Measurements from ENCODE around the gene CYB5D1. TPM values are rescaled to one million over a fixed set of nuclear protein-coding genes. Genes with fewer than 3 reads are reported as not detected.

CYB5D1 gene
- total RNA-seq, 4 donors from 2014 or later: 3.8 to 9.3 (median 7.5) TPM

GRCh38 chr17:7845359-7846062 is 12.3 kb upstream of the CYB5D1 start:
- H3K36me3 ChIP-seq: peaks cover 41 to 58% (median 44%) of the 10 kb centered on the region in 3 donors

GRCh38 chr17:7846063-7846735 is 11.6 kb upstream of the CYB5D1 start:
- TF ChIP-seq, protein P1, sequence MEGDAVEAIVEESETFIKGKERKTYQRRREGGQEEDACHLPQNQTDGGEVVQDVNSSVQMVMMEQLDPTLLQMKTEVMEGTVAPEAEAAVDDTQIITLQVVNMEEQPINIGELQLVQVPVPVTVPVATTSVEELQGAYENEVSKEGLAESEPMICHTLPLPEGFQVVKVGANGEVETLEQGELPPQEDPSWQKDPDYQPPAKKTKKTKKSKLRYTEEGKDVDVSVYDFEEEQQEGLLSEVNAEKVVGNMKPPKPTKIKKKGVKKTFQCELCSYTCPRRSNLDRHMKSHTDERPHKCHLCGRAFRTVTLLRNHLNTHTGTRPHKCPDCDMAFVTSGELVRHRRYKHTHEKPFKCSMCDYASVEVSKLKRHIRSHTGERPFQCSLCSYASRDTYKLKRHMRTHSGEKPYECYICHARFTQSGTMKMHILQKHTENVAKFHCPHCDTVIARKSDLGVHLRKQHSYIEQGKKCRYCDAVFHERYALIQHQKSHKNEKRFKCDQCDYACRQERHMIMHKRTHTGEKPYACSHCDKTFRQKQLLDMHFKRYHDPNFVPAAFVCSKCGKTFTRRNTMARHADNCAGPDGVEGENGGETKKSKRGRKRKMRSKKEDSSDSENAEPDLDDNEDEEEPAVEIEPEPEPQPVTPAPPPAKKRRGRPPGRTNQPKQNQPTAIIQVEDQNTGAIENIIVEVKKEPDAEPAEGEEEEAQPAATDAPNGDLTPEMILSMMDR (IDR thresholded peaks at IDR 0.05): no peak
- no peak for TF ChIP-seq POLR2A (IDR thresholded peaks at IDR 0.05)
- Histone ChIP-seq H3K36me3 (peaks cover 44 to 60% (median 46%) of the 10 kb centered on the region in 3 donors), H3K9me3 (no peaks in the 10 kb centered on the region), H3K27ac (peak overlapping the region in 1 of 4 donors; percentile 97), H3K4me1 (peaks cover 14 to 52% (median 21%) of the 10 kb centered on the region in 3 donors), H3K27me3 (no peaks in the 10 kb centered on the region), H3K4me3 (no peak overlapping the region)
- intact Hi-C loops (cut with DNase I): no loop called here
- no peak for DNase-seq
- WGBS, 2 donors: 73 to 93% methylated on average over 3 to 12 of the region's 22 CpGs

More at GRCh38 chr17:7845359-7846062, 12.3 kb upstream of the CYB5D1 start:
- TF ChIP-seq, protein P1 (IDR thresholded peaks at IDR 0.05): no peak
- TF ChIP-seq POLR2A (IDR thresholded peaks at IDR 0.05): no peak
- Histone ChIP-seq H3K4me1 (peaks cover 12 to 55% (median 24%) of the 10 kb centered on the region in 3 donors), H3K27me3 (no peaks in the 10 kb centered on the region), H3K4me3 (peak overlapping the region; percentile 67 to 81 (median 74)), H3K9me3 (no peaks in the 10 kb centered on the region), H3K27ac (peak overlapping the region; percentile 96 to 99 (median 97))
- intact Hi-C loops (cut with DNase I): no loop called here
- no peak for DNase-seq
- WGBS, 2 donors: 76 to 82% methylated on average over 4 to 7 of the region's 15 CpGs

GRCh38 chr17:7846765-7847661 is 10.8 kb upstream of the CYB5D1 start:
- no peaks in the 10 kb centered on the region for H3K27me3 ChIP-seq
- H3K4me3 ChIP-seq: no peak overlapping the region
- peaks cover 19 to 54% (median 22%) of the 10 kb centered on the region in 3 donors for H3K4me1 ChIP-seq
- intact Hi-C loops (cut with DNase I): no loop called here
- no peak overlapping the region for H3K27ac ChIP-seq
- H3K36me3 ChIP-seq: peaks cover 45 to 65% (median 48%) of the 10 kb centered on the region in 3 donors
- TF ChIP-seq POLR2A (IDR thresholded peaks at IDR 0.05): no peak
- TF ChIP-seq, protein P1 (IDR thresholded peaks at IDR 0.05): no peak
- DNase-seq: no peak
- WGBS, 2 donors: 90 to 93% methylated on average over 17 to 19 of the region's 34 CpGs
- H3K9me3 ChIP-seq: no peaks in the 10 kb centered on the region

DNA sequence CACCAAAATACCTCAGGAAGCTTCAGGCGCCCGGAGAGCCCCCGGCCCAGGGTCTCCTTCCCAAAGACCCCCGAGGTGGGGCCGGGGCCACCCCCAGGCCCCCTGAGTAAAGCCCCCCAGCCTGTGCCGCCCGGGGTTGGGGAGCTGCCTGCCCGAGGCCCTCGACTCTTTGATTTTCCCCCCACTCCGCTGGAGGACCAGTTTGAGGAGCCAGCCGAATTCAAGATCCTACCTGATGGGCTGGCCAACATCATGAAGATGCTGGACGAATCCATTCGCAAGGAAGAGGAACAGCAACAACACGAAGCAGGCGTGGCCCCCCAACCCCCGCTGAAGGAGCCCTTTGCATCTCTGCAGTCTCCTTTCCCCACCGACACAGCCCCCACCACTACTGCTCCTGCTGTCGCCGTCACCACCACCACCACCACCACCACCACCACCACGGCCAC is 9.6 kb upstream of the CYB5D1 start:
- no peaks in the 10 kb centered on the region for H3K9me3 ChIP-seq
- WGBS, 2 donors: 65 to 85% methylated on average over 4 to 5 of the region's 20 CpGs
- H3K27me3 ChIP-seq: no peaks in the 10 kb centered on the region
- H3K4me1 ChIP-seq: peaks cover 19 to 54% (median 25%) of the 10 kb centered on the region in 3 donors
- no peak for TF ChIP-seq POLR2A (IDR thresholded peaks at IDR 0.05)
- TF ChIP-seq, protein P1 (IDR thresholded peaks at IDR 0.05): no peak
- intact Hi-C loops (cut with DNase I): no loop called here
- H3K27ac ChIP-seq: no peak overlapping the region
- peaks cover 48 to 76% (median 50%) of the 10 kb centered on the region in 3 donors for H3K36me3 ChIP-seq
- no peak overlapping the region for H3K4me3 ChIP-seq
- no peak for DNase-seq
